Gastroesophageal sphincter (tissue), 3 donors: ENCODE data around the gene DUSP16.

Experiments used
- POLR2A ChIP-seq, 2 donors: fragments of 450-650 bp; IDR thresholded peaks; one replicate each; pipeline ENCODE4 v1.6.1; 2017; ENCODE audit warnings: antibody characterized with exemption in 2 of 2, mild to moderate bottlenecking in 2 of 2, moderate library complexity in 1 of 2
- TF ChIP-seq, protein P1 (sequence below), 4 experiments: fragments of 200-600 bp in 2 of 4; fragments of 450-650 bp in 2 of 4; sonication (generic) in 1 of 4; IDR thresholded peaks; one replicate each; pipeline ENCODE4 v1.5.1; 2017 to 2019; ENCODE audit warnings: antibody characterized with exemption in 4 of 4, mild to moderate bottlenecking in 2 of 4, moderate library complexity in 2 of 4

GRCh38 chr12:12528361-12529270, 34.0 kb downstream of the DUSP16 start:
- TF ChIP-seq, protein P1, sequence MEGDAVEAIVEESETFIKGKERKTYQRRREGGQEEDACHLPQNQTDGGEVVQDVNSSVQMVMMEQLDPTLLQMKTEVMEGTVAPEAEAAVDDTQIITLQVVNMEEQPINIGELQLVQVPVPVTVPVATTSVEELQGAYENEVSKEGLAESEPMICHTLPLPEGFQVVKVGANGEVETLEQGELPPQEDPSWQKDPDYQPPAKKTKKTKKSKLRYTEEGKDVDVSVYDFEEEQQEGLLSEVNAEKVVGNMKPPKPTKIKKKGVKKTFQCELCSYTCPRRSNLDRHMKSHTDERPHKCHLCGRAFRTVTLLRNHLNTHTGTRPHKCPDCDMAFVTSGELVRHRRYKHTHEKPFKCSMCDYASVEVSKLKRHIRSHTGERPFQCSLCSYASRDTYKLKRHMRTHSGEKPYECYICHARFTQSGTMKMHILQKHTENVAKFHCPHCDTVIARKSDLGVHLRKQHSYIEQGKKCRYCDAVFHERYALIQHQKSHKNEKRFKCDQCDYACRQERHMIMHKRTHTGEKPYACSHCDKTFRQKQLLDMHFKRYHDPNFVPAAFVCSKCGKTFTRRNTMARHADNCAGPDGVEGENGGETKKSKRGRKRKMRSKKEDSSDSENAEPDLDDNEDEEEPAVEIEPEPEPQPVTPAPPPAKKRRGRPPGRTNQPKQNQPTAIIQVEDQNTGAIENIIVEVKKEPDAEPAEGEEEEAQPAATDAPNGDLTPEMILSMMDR (IDR thresholded peaks at IDR 0.05): no peak
- no peak for TF ChIP-seq POLR2A (IDR thresholded peaks at IDR 0.05)
